ENCODE data around the gene SNCAIP.

SNCAIP gene

DNA sequence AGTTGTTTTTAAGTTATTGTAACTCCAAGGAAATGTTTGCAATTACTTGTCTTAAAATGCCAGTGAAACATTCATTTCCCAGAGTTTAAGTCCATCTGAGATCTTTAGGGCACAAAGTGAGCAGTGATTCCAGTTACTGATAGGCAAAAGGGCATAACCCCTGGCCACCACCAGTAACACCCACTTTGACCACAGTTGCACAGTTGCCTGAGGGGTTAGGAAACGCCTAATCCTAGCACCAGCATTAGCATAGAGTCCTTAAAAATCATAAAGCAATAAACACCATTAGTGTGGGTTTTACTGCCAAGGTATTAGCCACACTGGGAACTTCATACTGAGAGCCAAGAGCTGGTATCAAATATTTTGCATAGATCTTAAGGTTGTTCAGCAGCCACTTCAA, 143.9 kb downstream of the SNCAIP start:
- TF ChIP-seq, protein P1, sequence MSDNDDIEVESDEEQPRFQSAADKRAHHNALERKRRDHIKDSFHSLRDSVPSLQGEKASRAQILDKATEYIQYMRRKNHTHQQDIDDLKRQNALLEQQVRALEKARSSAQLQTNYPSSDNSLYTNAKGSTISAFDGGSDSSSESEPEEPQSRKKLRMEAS (IDR thresholded peaks at IDR 0.05; ENCODE audit: low read depth, low read length): no peak
- TF ChIP-seq, protein P2, sequence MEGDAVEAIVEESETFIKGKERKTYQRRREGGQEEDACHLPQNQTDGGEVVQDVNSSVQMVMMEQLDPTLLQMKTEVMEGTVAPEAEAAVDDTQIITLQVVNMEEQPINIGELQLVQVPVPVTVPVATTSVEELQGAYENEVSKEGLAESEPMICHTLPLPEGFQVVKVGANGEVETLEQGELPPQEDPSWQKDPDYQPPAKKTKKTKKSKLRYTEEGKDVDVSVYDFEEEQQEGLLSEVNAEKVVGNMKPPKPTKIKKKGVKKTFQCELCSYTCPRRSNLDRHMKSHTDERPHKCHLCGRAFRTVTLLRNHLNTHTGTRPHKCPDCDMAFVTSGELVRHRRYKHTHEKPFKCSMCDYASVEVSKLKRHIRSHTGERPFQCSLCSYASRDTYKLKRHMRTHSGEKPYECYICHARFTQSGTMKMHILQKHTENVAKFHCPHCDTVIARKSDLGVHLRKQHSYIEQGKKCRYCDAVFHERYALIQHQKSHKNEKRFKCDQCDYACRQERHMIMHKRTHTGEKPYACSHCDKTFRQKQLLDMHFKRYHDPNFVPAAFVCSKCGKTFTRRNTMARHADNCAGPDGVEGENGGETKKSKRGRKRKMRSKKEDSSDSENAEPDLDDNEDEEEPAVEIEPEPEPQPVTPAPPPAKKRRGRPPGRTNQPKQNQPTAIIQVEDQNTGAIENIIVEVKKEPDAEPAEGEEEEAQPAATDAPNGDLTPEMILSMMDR (IDR thresholded peaks at IDR 0.05; ENCODE audit: low read depth, low read length): no peak
- TF ChIP-seq POLR2A (IDR thresholded peaks at IDR 0.05; ENCODE audit: extremely low read depth, insufficient read length): no peak
- TF ChIP-seq MYC (IDR thresholded peaks at IDR 0.05; ENCODE audit: low read depth, low read length): no peak
- DNase-seq (ENCODE audit: low read depth): no peak
- H3K4me3 ChIP-seq (ENCODE audit: low read depth, low read length): no peak overlapping the region

DNA sequence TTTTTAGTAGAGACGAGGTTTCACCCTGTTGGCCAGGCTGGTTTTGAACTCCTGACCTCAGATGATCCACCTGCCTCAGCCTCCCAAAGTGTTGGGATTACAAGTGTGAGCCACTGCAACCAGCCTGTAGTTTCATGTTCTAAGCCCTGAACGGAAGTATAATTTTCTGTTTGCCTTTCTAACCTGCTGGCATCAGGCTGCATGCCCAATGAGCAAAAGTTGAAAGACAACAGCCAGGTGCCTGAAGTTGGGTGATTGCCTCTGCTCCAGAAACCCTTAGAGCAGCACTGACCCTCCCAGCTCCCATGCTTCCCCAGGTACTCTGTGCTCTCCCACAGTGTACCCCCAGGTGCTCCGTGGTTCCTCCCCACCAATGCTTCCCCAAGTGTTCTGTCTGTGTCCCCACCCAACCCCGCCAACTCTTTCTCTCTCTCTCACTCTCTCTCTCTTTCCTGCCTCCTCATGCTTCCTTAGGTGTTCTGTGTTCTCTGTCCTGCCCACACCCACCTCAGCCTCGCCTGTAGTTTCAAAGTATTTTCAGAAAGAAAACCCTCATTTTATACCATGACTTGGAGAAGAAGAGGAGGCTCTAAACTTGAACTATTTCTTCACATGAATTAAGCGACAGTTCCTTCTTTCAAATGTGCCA, 145.3 kb downstream of the SNCAIP start:
- TF ChIP-seq, protein P2 (IDR thresholded peaks at IDR 0.05; ENCODE audit: low read depth, low read length): no peak
- TF ChIP-seq POLR2A (IDR thresholded peaks at IDR 0.05; ENCODE audit: extremely low read depth, insufficient read length) (no peak), MYC (IDR thresholded peaks at IDR 0.05; ENCODE audit: low read depth, low read length) (no peak)
- TF ChIP-seq, protein P1 (IDR thresholded peaks at IDR 0.05; ENCODE audit: low read depth, low read length): no peak
- no peak for DNase-seq (ENCODE audit: low read depth)
- H3K4me3 ChIP-seq (ENCODE audit: low read depth, low read length): no peak overlapping the region

DNA sequence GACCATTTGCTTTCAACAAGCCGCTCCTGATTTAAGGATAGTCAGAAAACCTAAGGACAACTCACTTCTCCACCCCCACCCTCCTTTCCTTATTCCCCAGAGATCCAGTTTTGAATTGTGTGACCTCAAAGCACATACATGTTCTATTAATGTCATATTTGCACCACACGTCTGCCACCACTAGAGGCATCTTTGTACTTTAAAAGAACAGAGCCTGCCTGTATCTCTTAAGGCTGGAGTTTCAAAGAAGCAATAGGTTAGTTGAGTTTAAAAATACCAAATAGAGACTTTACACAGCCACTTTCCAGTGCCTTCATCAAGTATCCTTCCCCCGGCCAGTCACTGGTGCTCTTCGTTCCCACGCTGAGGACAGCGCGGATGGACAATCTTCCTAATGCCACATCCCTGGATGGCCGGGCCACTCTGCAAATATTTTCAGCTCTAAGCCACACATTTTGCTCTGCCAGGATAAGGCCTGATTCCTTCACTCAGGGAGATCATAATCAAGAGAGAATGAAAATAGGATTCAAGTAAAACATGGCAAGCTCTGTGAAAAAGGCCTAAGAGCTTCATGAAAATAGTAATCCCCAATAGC, 146.3 kb downstream of the SNCAIP start:
- peak; percentile 24 for DNase-seq (ENCODE audit: low read depth)
- H3K4me3 ChIP-seq (ENCODE audit: low read depth, low read length): no peak overlapping the region
- TF ChIP-seq, protein P2 (IDR thresholded peaks at IDR 0.05; ENCODE audit: low read depth, low read length): peak; percentile 49
- TF ChIP-seq MYC (IDR thresholded peaks at IDR 0.05; ENCODE audit: low read depth, low read length): no peak
- no peak for TF ChIP-seq POLR2A (IDR thresholded peaks at IDR 0.05; ENCODE audit: extremely low read depth, insufficient read length)

DNA sequence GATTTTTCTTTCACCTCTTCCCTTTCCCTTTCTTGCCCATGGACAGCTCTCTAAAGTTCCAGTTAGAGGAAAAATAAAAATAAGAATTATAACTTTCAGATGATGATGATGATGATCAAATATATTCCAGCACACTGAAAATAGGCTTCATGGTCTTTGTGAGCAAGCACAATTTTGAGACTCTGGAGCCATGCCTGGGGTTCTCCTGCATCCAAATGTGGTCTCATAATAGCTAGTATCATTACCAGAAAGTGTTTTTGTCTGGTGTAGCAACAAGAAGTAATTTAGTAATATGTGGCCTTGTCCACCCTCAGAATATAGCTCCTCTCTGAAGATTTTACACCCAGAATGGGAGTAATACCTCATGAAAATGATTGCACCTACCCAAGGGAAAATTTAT, 150.4 kb downstream of the SNCAIP start:
- TF ChIP-seq POLR2A (IDR thresholded peaks at IDR 0.05; ENCODE audit: extremely low read depth, insufficient read length) (no peak), MYC (IDR thresholded peaks at IDR 0.05; ENCODE audit: low read depth, low read length) (no peak)
- TF ChIP-seq, protein P1 (IDR thresholded peaks at IDR 0.05; ENCODE audit: low read depth, low read length): no peak
- TF ChIP-seq, protein P2 (IDR thresholded peaks at IDR 0.05; ENCODE audit: low read depth, low read length): no peak
- DNase-seq (ENCODE audit: low read depth): no peak
- no peak overlapping the region for H3K4me3 ChIP-seq (ENCODE audit: low read depth, low read length)

DNA sequence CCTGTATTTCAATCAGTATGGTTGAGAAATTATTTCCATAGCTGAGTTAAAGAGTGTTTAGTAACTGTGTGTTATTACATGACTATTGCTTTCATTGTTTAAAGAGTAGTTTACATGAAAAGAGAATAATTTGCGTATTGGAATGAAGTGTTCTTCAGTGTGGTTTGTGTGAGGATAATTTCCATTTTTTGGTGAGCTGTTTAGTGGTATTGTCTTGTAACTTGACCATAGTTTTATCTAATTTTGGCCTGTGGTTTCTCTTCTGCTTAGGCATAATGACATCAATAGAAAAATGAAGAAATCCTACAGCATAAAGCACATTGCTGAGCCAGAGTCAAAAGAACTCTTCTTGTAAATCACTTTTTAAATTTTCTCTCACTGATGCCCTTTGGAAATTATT, 151.2 kb downstream of the SNCAIP start:
- no peak overlapping the region for H3K4me3 ChIP-seq (ENCODE audit: low read depth, low read length)

More for the DNA sequence above, 151.2 kb downstream of the SNCAIP start:
- TF ChIP-seq POLR2A (IDR thresholded peaks at IDR 0.05; ENCODE audit: extremely low read depth, insufficient read length) (no peak), MYC (IDR thresholded peaks at IDR 0.05; ENCODE audit: low read depth, low read length) (no peak)
- TF ChIP-seq, protein P1 (IDR thresholded peaks at IDR 0.05; ENCODE audit: low read depth, low read length): no peak
- TF ChIP-seq, protein P2 (IDR thresholded peaks at IDR 0.05; ENCODE audit: low read depth, low read length): no peak
- no peak for DNase-seq (ENCODE audit: low read depth)
